K562 (cell line): ENCODE results near the gene KCP. TPM values are rescaled to one million over a fixed set of nuclear protein-coding genes. Genes with fewer than 3 reads are reported as not detected.

ENCODE experiments used
- ARID4B ChIP-seq: sonication (generic); formaldehyde crosslinking; IDR thresholded peaks from 2 replicates; pipeline ENCODE4 v1.8.0; 2022; ENCODE audit warnings: mild to moderate bottlenecking, missing genetic modification reagents
- ASH1L ChIP-seq: fragments of 450-650 bp; IDR thresholded peaks from 2 replicates; pipeline ENCODE4 v1.6.1; 2018; ENCODE audit warnings: borderline replicate concordance, mild to moderate bottlenecking, low read depth; ENCODE audit not compliant: partially characterized antibody
- HDAC1 ChIP-seq, 2 experiments: fragments of 450-650 bp; IDR thresholded peaks; 2 replicates each; pipeline ENCODE4 v1.6.1; 2016 to 2017; ENCODE audit warnings: inconsistent platforms in 1 of 2, mild to moderate bottlenecking in 1 of 2, moderate library complexity in 1 of 2
- MEIS2 ChIP-seq: fragments of 450-650 bp; IDR thresholded peaks from 2 replicates; pipeline ENCODE4 v1.6.1; 2014; ENCODE audit warnings: mild to moderate bottlenecking; ENCODE audit not compliant: partially characterized antibody
- POU5F1 ChIP-seq: fragments of 150-350 bp; IDR thresholded peaks from 2 replicates; pipeline ENCODE4 v1.6.1; 2014; ENCODE audit warnings: borderline replicate concordance, low read length, low read depth, mild to moderate bottlenecking; ENCODE audit not compliant: partially characterized antibody
- SIN3A ChIP-seq, 2 experiments: fragments of 150-350 bp in 1 of 2; IDR thresholded peaks; 2 replicates each; pipeline ENCODE4 v1.6.1; 2011 to 2016; ENCODE audit warnings: borderline replicate concordance in 2 of 2, low read depth in 2 of 2, low read length in 2 of 2, mild to moderate bottlenecking in 2 of 2, moderate library complexity in 2 of 2; ENCODE audit not compliant: control insufficient read depth in 1 of 2
- SMAD1 ChIP-seq: fragments of 150-350 bp; IDR thresholded peaks from 2 replicates; pipeline ENCODE4 v1.6.1; 2014; ENCODE audit warnings: low read length, low read depth; ENCODE audit not compliant: partially characterized antibody
- SP1 ChIP-seq: sonication (generic); formaldehyde crosslinking; IDR thresholded peaks from 2 replicates; pipeline ENCODE4 v1.8.1; 2022; ENCODE audit warnings: mild to moderate bottlenecking, missing genetic modification reagents
- SREBF1 ChIP-seq: fragments of 150-350 bp; IDR thresholded peaks from 2 replicates; pipeline ENCODE4 v1.6.1; 2014; ENCODE audit warnings: antibody characterized with exemption, low read depth, low read length, borderline replicate concordance
- TGIF2 ChIP-seq: sonication (generic); formaldehyde crosslinking; IDR thresholded peaks from 2 replicates; pipeline ENCODE4 v1.8.1; 2022; ENCODE audit warnings: mild to moderate bottlenecking, missing genetic modification reagents, moderate library complexity
- ZNF23 ChIP-seq: fragments of 250-450 bp; sonication (Bioruptor Pico); IDR thresholded peaks from 2 replicates; pipeline ENCODE4 v1.4.0; 2020; ENCODE audit warnings: mild to moderate bottlenecking
- ZNF644 ChIP-seq: fragments of 200-800 bp; sonication (Bioruptor generic); IDR thresholded peaks from 2 replicates; pipeline ENCODE4 v1.6.1; 2016; ENCODE audit warnings: low read depth, missing genetic modification characterization, missing compliant biosample characterization
- polyA plus RNA-seq, 8 experiments: library from polyadenylated mRNA; depleted of rRNA in 4 of 8; stranded (reverse) in 5 of 8; unstranded in 3 of 8; fragments of >200 nt; fragmentation: Nextera tagmentation in 2 of 8; fragmentation: Illumina TruSeq in 1 of 8; extraction: Ambion mirVana in 2 of 8; extraction: Trizol in 1 of 8; gene quantifications; 2 replicates each; pipeline versions ENCODE4 v1.2.1 to v1.2.3, GENCODE V29; 2011 to 2014; ENCODE audit warnings: inconsistent platforms in 1 of 8, missing spikeins in 1 of 8
- total RNA-seq, 7 experiments: library from RNA; depleted of rRNA in 6 of 7; stranded (reverse); fragments of >200 nt in 6 of 7; fragmentation: Illumina TruSeq in 2 of 7; extraction: Trizol in 2 of 7; gene quantifications; 2 replicates each; pipeline versions ENCODE4 v1.2.1 to v1.2.3, GENCODE V29; 2011 to 2021; ENCODE audit warnings: low replicate concordance in 1 of 7
- TF ChIP-seq, protein P1 (sequence below): sonication (generic); formaldehyde crosslinking; IDR thresholded peaks from 2 replicates; pipeline ENCODE4 v1.8.1; 2023; ENCODE audit warnings: mild to moderate bottlenecking, missing genetic modification reagents

Gene KCP
- total and polyA plus RNA-seq, 9 of the 15 experiments (the other 6 are each of a cell fraction or from before 2014, with no cell fraction given) = 0.06 to 0.17 (median 0.12) TPM; not detected in 3

DNA sequence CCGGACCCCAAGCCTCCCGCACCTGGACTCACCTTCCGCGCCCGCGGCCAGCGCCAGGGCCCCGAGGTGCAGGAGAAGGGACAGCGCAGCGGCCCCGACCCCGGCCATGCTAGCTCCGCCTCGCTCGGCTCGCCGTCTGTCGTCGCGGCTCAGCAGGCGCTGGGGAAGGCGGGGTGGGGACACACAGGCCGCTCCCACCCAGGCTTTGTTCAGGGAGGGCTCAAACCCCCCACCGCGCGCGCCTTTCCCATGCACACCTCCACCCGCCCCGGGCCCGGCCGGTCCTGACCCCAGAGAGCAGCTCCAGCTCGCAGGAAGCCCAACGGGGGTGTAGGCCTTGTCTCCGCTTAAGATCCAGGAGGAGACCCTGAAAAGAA lies at the start of gene KCP (continued):
- TF ChIP-seq ASH1L (no peak), ZNF23 (CRISPR knock-in tag) (no peak), HDAC1 (IDR thresholded peaks at IDR 0.05) (no peak), ZNF644 (no peak), ARID4B (CRISPR knock-in tag) (no peak), SIN3A (IDR thresholded peaks at IDR 0.05; ENCODE audit: borderline replicate concordance in 2 of 2, control insufficient read depth in 1 of 2, low read depth in 2 of 2, low read length in 2 of 2) (no peak), SMAD1 (no peak), POU5F1 (no peak), SREBF1 (no peak), SP1 (CRISPR knock-in tag) (no peak), TGIF2 (peak; percentile 45; the same call in 1 of the 2 replicates), MEIS2 (peak; percentile 14)
- TF ChIP-seq, protein P1, sequence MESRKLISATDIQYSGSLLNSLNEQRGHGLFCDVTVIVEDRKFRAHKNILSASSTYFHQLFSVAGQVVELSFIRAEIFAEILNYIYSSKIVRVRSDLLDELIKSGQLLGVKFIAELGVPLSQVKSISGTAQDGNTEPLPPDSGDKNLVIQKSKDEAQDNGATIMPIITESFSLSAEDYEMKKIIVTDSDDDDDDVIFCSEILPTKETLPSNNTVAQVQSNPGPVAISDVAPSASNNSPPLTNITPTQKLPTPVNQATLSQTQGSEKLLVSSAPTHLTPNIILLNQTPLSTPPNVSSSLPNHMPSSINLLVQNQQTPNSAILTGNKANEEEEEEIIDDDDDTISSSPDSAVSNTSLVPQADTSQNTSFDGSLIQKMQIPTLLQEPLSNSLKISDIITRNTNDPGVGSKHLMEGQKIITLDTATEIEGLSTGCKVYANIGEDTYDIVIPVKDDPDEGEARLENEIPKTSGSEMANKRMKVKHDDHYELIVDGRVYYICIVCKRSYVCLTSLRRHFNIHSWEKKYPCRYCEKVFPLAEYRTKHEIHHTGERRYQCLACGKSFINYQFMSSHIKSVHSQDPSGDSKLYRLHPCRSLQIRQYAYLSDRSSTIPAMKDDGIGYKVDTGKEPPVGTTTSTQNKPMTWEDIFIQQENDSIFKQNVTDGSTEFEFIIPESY (CRISPR knock-in tag) = 0 out of 2 replicates have a peak, but pooled peaks have one; percentile 28
- TF ChIP-seq, all 486 proteins: peak for 5
